ENCODE results near the gene MR1. TPM values are rescaled to one million over a fixed set of nuclear protein-coding genes. Genes with fewer than 3 reads are reported as not detected.
"Not testable (repeated sequence)": the region's sequence is repeated elsewhere in the genome, so short reads cannot be mapped to it uniquely, and the experiment has no call there.

Gene MR1
- total RNA-seq, 1 donor from 2014 or later, result 1.5 TPM

DNA sequence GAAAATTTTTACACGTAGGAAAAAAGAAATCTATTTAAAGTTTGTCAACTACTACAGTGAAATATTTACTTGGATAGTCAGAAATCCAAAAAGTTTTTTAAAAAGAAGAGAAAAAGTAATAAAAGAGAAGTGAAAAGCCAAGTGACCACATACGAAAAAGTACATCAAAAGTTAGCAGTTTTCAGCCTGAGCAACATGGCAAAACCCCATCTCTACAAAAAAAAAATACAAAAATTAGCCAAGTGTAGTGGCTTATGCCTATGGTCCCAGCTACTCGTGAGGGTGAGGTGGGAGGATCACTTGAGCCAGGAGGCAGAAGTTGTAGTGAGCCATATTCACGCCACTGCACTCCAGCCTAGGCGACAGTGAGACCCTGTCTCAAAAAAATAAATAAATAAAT, 5.2 kb upstream of the MR1 start:
- no peak for DNase-seq (ENCODE audit: low read depth in 2 of 2)

DNA sequence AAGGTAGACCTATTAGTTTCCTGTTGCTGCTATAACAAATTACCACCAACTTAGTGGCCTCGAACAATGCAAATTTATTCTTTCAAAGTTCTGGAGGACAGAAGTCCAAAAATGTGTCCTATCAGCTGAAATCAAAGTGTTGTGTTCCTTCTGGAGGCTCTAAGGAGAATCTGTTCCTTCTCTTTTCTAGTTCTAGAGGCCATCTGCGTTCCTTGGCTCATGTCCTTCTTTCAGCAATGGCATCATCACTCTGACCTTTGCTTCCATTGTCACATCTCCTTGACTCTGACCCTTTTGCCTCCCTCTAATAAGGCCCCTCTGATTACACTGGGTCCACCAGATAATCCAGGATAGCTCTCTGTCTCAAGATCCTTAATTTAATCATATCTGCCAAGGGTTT, 1.2 kb upstream of the MR1 start:
- no peak for DNase-seq (ENCODE audit: low read depth in 2 of 2)

DNA sequence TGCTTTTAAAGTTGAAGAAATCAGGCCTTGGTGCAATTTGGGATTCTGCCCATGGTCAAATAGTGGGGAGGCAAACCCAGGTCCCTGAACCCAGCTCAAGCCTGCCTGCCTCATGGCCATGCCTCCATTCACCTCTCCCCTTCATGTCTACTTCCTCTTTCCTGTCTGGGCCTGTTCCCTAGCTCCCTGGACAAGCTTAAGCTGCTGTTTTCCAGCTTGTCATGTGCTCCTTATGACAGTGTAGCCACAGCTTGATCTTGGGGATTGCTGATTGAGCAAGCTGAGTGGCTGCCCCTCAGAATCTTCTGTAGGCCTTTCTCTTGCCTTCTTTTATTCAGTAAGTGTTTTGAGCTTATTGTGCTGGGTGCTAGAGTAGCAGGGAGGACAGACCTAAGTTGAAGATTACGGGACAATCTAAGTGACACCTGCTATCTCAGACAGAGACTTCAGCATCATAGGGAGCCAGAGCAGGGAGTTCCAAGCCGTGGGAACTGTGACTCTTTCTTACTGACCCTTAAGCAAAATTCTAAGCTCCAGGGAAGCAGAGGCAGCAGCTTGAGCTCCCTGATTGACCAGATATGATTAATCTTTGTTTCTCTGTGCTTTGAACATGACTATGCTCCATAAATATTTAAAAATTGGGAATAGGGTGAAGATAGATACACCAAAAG, 520 bp upstream of the MR1 start:
- peak in 1 of 2 donors; percentile 54 for DNase-seq (ENCODE audit: low read depth in 2 of 2)

DNA sequence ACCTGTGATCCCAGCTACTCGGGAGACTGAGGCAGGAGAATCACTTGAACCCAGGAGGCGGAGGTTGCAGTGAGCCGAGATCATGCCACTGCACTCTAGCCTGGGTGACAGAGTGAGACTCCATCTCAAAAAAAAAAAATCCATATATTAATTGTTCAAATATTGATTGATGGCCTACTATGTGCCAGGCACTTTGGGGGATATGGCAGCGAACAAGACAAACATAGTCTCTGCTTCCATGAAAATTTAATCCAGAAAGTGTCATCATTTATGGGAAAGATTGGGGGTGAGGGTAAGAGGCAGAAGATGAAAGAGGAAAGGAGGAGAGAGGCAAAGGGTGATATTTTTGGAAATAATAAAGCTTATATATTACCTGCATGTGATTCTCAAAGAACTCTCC, 1.4 kb downstream of the MR1 start:
- DNase-seq (ENCODE audit: low read depth in 2 of 2), result not testable (repeated sequence)

DNA sequence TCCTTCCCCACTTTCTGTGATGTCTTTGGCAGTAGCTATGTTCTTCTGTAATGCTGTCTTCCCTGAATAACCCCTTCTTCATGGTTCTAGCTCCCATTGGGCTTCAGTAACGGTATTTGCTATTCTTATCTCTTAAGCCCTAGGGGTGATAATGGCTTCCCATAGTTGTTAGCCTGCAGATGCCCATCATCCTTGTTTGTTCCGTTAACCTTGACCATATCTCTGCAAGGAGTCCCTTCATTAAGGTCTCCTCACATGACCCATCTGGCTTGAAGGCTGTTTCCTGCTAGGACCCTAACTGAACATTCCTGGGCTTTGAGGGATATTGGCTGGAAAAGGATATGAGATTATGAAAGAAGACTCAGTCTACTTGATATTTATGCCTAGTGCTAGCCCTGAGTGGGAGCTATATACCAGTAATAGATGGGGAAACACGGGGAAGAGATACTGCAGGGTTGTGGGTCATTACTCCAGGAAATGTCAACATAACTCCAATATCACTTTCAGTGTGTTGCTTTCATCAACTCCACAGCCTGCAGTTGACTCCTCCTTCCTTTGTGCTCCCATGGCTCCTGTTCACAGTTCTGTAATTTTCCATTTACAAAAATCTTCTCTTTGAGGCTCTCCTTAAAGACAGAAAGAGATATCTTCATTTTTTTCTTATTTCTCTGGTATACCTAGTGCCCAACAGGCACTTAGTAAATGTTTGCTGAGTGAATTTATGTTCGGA, 2.5 kb downstream of the MR1 start:
- DNase-seq (ENCODE audit: low read depth in 2 of 2), result no peak

DNA sequence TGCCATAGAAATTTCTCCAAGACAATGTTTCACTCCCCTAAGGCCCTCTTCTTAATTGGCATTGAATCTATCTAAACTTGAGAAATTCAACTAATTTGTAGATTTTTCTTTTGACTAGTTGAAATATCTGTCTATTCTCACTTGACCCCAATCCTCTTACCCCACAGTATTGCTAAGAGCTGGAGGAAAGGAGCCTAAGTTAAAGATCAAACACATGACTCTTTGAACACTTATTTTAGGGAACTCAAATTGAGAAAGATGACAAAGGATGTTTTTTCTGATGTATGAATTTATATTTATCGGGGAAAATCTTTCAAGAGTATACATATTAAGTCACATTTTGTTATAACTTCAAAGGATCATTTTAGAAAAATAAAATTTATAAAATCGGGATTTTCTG, 3.6 kb downstream of the MR1 start:
- DNase-seq (ENCODE audit: low read depth in 2 of 2), result no peak

DNA sequence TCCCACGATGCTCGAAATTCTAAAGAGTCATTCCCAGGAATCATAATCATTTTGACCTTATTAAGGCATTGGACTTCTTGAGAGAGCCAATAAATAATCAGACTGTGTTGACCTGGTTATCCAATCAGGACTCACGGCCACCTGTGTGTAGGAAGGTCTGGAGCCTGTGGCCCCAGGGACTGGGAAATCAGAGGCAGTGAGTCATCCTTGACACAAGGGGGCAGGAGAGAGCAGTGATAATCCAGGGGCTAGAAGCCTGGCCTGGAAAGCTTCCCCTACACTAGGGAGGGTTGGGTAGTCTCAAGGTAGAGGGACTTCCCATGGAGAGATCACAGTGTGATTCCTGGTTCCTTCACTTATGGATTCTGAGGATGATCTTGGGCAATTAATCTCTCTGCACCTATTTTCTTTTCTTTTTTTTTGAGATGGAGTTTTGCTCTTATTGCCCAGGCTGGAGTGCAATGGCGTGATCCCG, 4.7 kb downstream of the MR1 start:
- peak; percentile 64 to 84 for DNase-seq (ENCODE audit: low read depth in 2 of 2)

DNA sequence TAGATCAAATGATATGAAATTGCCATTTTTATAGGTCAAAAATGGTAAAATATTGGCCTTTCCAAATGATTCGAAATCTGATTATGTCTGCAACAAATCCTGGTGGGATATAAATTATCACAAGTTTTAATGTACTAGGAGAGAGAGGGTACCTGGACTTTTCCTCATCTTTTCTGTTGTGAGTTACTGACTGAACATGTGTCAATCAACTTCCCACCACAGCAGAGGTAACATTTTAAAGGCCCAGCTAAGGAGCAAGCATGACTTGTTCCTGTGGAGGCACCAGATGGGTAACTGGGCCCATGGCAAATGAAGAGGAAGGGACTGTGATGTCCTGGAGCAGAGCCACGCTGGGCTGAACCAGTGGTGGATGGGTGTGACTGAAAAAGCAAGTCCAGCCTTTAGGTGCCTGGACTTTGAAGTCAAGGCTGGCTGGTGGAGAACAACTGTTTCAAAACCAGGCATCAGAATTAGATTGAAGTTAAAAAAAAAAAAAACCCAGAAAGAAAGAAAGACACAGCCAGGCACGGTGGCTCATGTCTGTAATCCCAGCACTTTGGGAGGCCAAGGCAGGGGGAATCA, 6.6 kb downstream of the MR1 start:
- DNase-seq (ENCODE audit: low read depth in 2 of 2), result no peak

DNA sequence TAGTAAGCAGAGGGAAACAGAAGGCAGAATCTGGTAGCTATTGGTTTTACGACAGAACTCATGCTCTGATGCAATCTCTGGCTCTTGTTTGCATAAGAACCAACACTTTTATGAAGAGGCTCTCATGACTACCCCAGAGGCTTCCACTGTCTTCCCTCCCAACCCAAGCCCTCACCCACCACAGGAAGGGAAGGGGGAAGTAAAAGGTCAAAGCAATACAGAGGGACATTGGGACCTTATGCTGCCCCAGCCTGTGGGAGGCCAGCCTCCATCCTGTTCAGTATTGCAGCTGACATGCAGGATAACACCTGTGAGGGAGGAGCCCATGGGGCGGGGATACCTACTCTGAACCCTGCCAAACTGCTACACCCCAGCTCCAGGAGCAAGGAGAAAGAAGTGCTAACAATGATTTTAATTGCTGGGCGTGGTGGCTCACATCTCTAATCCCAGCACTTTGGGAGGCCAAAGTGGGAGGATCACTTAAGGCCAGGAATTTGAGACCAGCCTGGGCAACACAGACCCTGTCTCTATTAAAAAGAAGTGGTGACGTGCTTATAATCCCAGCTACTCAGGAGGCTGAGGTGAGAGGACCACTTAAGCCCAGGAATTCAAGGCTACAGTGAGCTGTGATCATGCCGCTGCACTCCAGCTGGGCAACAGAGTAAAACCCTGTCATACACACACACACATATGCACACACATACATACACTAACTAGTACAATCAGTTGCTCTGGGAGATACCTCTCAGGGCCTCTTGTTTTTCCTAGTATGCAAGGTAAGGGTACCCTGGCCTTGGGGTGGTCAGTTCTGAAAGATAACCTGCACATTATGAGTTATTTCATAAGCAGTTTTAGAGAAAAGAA, 9.5 kb downstream of the MR1 start:
- DNase-seq (ENCODE audit: low read depth in 2 of 2), result no peak

DNA sequence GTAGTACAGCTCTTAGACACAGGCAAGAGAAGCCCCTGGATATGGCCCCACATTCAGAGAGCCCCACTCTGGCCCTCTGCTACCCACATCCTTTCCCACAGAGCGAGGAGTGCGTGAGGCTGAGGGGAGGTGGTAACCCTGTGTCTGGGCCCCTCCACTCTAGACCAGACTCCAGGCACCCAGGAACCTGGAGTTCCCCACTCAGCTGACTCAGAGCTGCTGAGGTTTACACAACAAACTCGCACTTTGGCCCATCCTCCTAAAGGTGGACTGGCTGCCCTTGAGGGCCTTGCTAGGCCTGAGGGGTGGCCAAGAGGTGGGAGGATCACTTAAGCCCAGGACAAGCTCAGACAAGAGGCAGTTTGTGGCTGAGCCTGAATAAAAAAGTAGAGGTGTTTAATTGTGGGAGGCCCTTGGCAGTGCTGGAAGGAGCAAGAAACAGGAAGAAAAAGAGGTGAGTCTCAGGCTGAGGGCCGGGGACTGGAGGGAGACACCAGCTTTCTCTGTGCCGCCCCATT, 10.7 kb downstream of the MR1 start:
- no peak for DNase-seq (ENCODE audit: low read depth in 2 of 2)

DNA sequence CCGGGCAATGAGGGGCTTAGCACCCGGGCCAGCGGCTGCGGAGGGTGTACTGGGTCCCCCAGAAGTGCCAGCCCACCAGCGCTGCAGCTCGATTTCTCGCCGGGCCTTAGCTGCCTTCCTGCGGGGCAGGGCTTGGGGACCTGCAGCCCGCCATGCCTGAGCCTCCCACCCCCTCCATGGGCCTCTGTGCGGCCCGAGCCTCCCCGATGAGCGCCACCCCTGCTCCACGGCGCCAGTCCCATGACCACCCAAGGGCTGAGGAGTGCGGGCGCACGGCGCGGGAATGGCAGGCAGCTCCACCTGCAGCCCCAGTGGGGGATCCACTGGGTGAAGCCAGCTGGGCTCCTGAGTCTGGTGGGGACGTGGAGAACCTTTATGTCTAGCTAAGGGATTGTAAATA, 12.2 kb downstream of the MR1 start:
- DNase-seq (ENCODE audit: low read depth in 2 of 2), result not testable (repeated sequence)

DNA sequence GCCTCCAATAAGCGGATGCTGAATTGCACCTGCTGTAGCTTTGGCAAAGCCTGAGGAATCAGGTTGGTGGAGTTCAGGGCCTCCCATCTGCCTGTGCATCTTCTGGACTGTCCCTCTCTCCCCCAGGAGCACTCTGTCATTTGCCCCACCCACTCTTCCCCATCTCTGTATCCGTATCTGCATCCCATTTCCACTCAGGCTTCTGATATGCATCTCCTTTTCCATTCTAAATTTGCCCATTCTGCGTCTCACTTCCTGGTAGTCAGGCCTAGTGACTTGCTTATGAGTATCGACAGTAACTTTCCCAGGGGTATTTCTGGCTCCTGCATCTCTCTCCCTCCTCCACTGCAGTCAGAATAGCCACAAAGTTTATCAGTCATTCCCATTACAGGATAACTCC, 15.6 kb downstream of the MR1 start:
- no peak for DNase-seq (ENCODE audit: low read depth in 2 of 2)

DNA sequence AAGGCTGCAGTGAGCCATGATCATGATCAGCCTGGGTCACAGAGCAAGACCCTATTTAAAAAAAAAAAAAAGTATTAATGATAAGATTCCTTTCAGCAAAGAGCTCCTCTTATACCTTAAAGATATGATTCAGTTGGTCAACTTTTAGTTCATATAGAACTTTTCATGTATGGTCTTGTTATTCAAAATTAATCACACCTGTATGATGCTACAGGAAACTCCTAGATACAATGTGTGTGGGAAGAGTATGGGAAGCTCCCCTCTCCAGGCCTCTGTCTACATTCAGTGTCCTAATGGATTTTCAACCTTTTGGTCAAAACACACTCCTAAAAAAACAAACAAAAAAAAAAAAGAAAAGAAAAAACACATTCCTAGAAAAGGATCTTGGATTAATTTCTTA, 17.1 kb downstream of the MR1 start:
- no peak for DNase-seq (ENCODE audit: low read depth in 2 of 2)

DNA sequence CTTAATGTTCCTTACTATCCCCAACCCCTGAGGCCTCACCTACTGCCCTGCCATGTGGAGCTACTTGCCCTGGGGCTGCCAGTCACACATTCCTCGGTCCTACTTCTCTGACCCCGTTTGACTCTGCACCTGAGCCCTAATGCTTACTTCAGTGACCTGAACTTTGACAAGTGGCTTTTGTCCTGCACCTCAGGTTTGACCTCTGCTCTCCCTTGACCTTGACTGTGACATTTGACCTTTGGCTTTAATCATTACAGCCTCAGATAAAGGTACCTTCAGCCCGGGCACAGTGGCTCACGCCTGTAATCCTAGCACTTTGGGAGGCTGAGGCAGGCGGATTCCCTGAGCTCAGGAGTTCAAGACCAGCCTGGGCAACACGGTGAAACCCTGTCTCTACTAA, 22.8 kb downstream of the MR1 start:
- DNase-seq (ENCODE audit: low read depth in 2 of 2), result no peak

DNA sequence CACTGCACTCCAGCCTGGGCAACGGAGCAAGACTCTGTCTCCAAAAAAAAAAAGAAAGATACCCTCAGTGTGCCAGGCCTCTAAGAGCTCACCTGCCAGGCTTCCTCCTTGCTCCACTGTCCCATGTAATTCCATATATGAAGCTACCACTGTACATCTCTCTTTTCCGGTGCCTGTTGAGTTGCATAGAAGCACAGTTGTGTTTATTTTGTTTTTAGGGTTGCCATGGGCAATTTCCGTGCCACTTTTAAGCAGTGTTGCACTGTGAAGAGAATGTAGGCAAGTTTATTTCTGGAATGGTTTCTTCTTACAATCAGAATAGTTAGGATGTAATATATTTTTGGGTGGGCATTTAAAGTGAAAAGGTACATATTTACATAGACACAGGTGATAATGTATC, 23.3 kb downstream of the MR1 start:
- peak in 1 of 2 donors; percentile 22 for DNase-seq (ENCODE audit: low read depth in 2 of 2)

DNA sequence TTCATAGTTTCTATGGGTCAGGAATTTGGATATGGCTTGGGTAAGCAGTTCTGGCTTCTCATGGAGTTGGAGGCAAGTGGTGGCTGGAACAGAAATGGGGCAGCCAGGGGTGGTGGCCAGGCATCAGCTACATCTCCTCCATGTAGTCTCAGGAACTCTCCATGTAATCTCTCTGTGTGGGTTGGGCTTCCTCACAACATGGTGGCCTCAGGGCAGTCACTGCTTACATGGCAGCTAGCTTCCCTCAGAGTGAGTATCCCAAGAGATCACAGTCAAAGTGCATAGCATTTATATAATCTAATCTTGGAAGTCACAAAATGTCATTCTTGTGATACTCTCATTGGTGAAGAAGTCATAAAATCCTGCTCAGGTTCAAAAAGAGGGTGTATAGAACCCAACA, 25.7 kb downstream of the MR1 start:
- no peak for DNase-seq (ENCODE audit: low read depth in 2 of 2)

DNA sequence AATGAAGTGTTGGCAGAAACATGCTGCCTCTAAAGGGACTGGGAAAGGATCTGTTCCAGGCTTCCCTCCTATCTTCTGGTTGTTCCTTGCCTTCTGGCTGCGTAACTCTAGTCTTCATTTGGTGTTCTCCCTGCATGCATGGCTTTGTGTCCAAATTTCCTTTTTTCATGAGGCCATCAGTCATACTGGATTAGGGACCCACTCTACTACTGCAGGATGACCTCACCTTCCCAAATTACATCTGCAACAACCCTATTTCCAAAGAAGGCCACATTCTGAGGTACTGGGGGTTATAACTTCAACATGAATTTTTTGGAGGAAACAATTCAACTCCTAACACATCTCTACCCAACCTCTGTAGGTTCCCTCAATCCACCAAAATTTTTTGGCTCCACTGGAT, 26.3 kb downstream of the MR1 start:
- DNase-seq (ENCODE audit: low read depth in 2 of 2), result no peak

DNA sequence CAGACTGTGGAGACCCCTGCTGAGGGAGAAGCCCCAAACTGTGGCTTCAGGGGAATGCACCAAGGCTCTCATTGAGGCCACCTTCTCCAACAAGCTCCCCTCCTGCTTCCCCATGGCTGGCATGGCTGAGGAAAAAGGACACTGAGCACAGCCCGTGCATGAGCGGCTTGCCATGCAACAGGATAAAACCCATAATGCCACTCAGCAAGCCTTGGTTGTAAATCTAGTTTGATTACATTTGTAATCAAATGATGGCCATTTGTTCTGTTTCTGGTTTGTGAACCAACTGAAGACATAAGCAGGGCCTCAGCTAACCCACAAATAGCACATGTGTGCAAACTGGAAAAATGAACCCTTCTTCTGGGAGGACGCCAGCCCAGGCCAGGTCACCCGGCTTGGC, 27.2 kb downstream of the MR1 start:
- not testable (repeated sequence) for DNase-seq (ENCODE audit: low read depth in 2 of 2)

DNA sequence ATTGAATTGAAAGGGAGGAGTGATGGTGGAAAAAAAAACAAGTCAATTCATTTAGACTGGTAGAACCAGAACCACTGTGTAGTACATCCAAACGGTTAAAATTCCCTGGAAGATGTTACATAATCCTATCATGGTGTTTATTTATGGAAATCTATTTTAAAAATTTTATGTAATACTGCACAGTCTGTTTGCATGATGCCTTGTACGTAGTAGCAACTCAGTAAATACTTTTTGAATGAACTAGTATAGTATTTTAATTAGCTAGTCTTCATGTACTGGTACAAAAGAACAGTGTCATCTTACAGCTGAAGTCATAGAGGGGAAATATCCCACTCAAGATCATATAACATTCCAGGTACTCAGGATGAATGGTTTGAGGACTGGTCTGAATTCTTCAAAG, 27.7 kb downstream of the MR1 start:
- DNase-seq (ENCODE audit: low read depth in 2 of 2), result no peak

DNA sequence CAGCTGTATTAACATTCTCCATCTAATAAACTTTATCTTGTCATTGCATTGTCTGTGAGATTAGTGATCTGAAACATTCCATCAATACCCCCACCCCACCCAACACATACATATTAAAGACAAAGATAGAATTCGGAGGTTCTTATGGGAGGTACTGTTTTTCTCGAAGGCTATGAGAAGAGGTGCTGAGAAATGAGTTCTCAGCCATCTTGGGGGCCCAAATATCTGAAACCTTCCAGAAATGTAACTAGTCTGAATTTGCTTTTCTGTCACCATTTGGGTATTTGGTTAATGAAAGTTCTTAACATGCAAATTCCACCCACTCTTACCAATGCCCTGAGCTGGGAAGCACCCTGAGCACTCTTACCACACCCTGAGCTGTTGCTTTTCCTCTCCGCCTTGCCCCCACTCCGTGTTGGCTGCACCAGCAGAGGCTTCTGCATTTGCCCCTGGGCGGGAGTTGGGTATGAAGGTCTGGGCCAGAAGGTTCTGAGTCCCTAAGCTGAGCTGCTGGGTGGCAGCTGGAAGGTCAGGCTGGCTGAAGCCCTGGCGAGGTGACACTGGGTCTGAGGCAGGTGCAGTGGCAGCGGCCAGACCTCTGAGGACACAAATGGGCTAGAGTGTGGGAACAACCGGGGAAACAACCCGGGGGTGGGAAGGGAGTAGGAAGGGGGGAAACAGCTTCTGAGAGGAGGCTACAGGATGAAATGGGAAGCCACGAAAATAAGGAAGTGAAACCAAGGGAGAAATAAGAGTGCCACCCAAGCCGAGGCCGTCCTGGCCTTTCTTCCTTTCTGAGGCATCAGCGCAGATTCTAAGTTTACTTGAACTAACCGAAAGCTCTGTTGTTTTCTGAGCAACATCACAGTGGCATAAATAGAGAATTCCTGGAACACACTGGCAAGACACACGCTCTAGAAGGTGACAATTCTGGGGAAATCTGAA, 28.4 kb downstream of the MR1 start:
- DNase-seq (ENCODE audit: low read depth in 2 of 2), result no peak

Data from dermis microvascular lymphatic vessel endothelial cell (primary cell).